DMS153 treated with DMSO at 0.1 percent for 48 hours (cell line): Measurements from ENCODE around the gene RETREG1.
"Not testable (repeated sequence)": the region's sequence is repeated elsewhere in the genome, so short reads cannot be mapped to it uniquely, and the experiment has no call there.

Source experiments
- DNase-seq: peaks from one replicate; lab custom pipeline; 2025; ENCODE audit not compliant: unreplicated experiment; lab: John Stamatoyannopoulos, UW

RETREG1 gene

GRCh38 chr5:16558984-16559629, 57.7 kb downstream of the RETREG1 start:
- DNase-seq: no peak

- no peak for DNase-seq
Measured at GRCh38 chr5:16557477-16557876, 59.3 kb downstream of the RETREG1 start.

- no peak for DNase-seq
Measured at GRCh38 chr5:16554110-16554509, 62.7 kb downstream of the RETREG1 start.

- peak; percentile 62 for DNase-seq
Measured at GRCh38 chr5:16552666-16553343, 64.0 kb downstream of the RETREG1 start.

- DNase-seq: no peak
Measured at GRCh38 chr5:16551628-16552027, 65.2 kb downstream of the RETREG1 start.

GRCh38 chr5:16550316-16550952, 66.4 kb downstream of the RETREG1 start:
- DNase-seq: no peak

- no peak for DNase-seq
Measured at GRCh38 chr5:16549491-16550206, 67.1 kb downstream of the RETREG1 start.

GRCh38 chr5:16548812-16549211, 68.0 kb downstream of the RETREG1 start:
- DNase-seq: no peak

- DNase-seq: no peak
Measured at GRCh38 chr5:16548115-16548514, 68.7 kb downstream of the RETREG1 start.

GRCh38 chr5:16547200-16547842, 69.5 kb downstream of the RETREG1 start:
- DNase-seq: no peak

- DNase-seq: no peak
Measured at GRCh38 chr5:16546732-16547131, 70.1 kb downstream of the RETREG1 start.

- DNase-seq: no peak
Measured at GRCh38 chr5:16544607-16545374, 72.0 kb downstream of the RETREG1 start.

GRCh38 chr5:16543206-16543605, 73.6 kb downstream of the RETREG1 start:
- not testable (repeated sequence) for DNase-seq

GRCh38 chr5:16542236-16542635, 74.6 kb downstream of the RETREG1 start:
- peak; percentile 88 for DNase-seq

GRCh38 chr5:16541592-16541991, 75.2 kb downstream of the RETREG1 start:
- DNase-seq: not testable (repeated sequence)

- DNase-seq: no peak
Measured at GRCh38 chr5:16540421-16540820, 76.4 kb downstream of the RETREG1 start.

GRCh38 chr5:16539169-16539666, 77.6 kb downstream of the RETREG1 start:
- DNase-seq: no peak

GRCh38 chr5:16538006-16538405, 78.8 kb downstream of the RETREG1 start:
- DNase-seq: no peak

GRCh38 chr5:16536818-16537217, 80.0 kb downstream of the RETREG1 start:
- no peak for DNase-seq

GRCh38 chr5:16536246-16536645, 80.6 kb downstream of the RETREG1 start:
- no peak for DNase-seq
